Endothelial cell of umbilical vein (primary cell): ENCODE results near the gene FLT3. TPM values are rescaled to one million over a fixed set of nuclear protein-coding genes. Genes with fewer than 3 reads are reported as not detected.

Experiments used
- BruUV-seq: library from RNA; stranded (reverse); fragments of 400-500 nt; replicated peaks from 2 replicates; lab custom pipeline; 2021; lab: Mats Ljungman, UMichigan
- CTCF ChIA-PET: fragments of 300-600, 350-600 bp; sonication (Branson Sonifier 250); formaldehyde crosslinking; loops from one replicate; lab custom pipeline; 2021; ENCODE audit warnings: antibody characterized with exemption, inconsistent platforms; lab: Charles Lee
- POLR2A ChIA-PET: fragments of 300-600, 350-600 bp; sonication (Branson Sonifier 250); formaldehyde crosslinking; loops from one replicate; lab custom pipeline; 2021; ENCODE audit warnings: antibody characterized with exemption, inconsistent platforms; lab: Charles Lee
- DNase-seq: peaks from one replicate; pipeline ENCODE4 v3.0.0-alpha.2; 2011; ENCODE audit warnings: low read depth, low spot score
- FAIRE-seq: peaks from 2 replicates; lab custom pipeline; 2011; peaks lifted over from hg19 to GRCh38; lab: Jason Lieb, UNC
- H2AFZ ChIP-seq: 2 replicates; pipeline ENCODE4 v1.6.0; 2012; ENCODE audit warnings: low read depth, low read length, control low read depth, inconsistent platforms
- H3K27ac ChIP-seq: 2 replicates; pipeline ENCODE4 v1.5.1; 2011; ENCODE audit warnings: low read depth, mild to moderate bottlenecking, control low read depth, low read length, moderate library complexity; ENCODE audit not compliant: insufficient read depth
- H3K27me3 ChIP-seq, 2 experiments: 2 replicates each; pipeline versions ENCODE4 v1.6.0 to v1.6.1; 2011; ENCODE audit warnings: low read length in 2 of 2, mixed read lengths in 1 of 2; ENCODE audit not compliant: control insufficient read depth in 2 of 2, insufficient read depth in 2 of 2
- H3K36me3 ChIP-seq, 2 experiments: 2 replicates in 1 of 2; 3 replicates in 1 of 2; pipeline ENCODE4 v1.5.1; 2011; ENCODE audit warnings: low read length in 2 of 2, mild to moderate bottlenecking in 1 of 2, moderate library complexity in 1 of 2; ENCODE audit not compliant: control insufficient read depth in 2 of 2, insufficient read depth in 2 of 2; ENCODE audit errors: extremely low read depth in 1 of 2
- H3K4me1 ChIP-seq: 3 replicates; pipeline ENCODE4 v1.5.1; 2011; ENCODE audit warnings: mild to moderate bottlenecking, low read length; ENCODE audit not compliant: control insufficient read depth, insufficient read depth; ENCODE audit errors: extremely low read depth
- H3K4me2 ChIP-seq: 2 replicates; pipeline ENCODE4 v1.6.1; 2011; ENCODE audit warnings: low read length, control low read depth, mixed read lengths; ENCODE audit not compliant: insufficient read depth
- H3K4me3 ChIP-seq, 3 experiments: fragments of 200-600 bp in 1 of 3; sonication (generic), shearing (Covaris generic) in 1 of 3; replicated peaks in 1 of 3; 2 replicates each; pipeline ENCODE4 v1.5.1; 2011 to 2016; ENCODE audit warnings: control low read depth in 3 of 3, low read length in 3 of 3, mild to moderate bottlenecking in 2 of 3, inconsistent platforms in 1 of 3, low read depth in 1 of 3, moderate library complexity in 1 of 3; ENCODE audit not compliant: insufficient read depth in 1 of 3
- H3K79me2 ChIP-seq: 2 replicates; pipeline ENCODE4 v1.6.0; 2012; ENCODE audit warnings: low read length, inconsistent platforms; ENCODE audit not compliant: control insufficient read depth, insufficient read depth
- H3K9ac ChIP-seq: replicated peaks from 2 replicates; pipeline ENCODE3; 2011; ENCODE audit warnings: low read length, control low read depth; ENCODE audit not compliant: insufficient read depth; ENCODE audit errors: extremely low read depth
- H3K9me1 ChIP-seq: replicated peaks from 3 replicates; pipeline ENCODE4 v1.6.0; 2011; ENCODE audit warnings: mild to moderate bottlenecking, low read length; ENCODE audit not compliant: control insufficient read depth, insufficient read depth; ENCODE audit errors: extremely low read depth
- H3K9me3 ChIP-seq: replicated peaks from 2 replicates; pipeline ENCODE4 v1.5.1; 2012; ENCODE audit warnings: low read length, inconsistent platforms; ENCODE audit not compliant: control insufficient read depth, insufficient read depth
- H4K20me1 ChIP-seq: replicated peaks from 2 replicates; pipeline ENCODE3; 2011; ENCODE audit warnings: mild to moderate bottlenecking, low read length; ENCODE audit not compliant: control insufficient read depth, insufficient read depth; ENCODE audit errors: extremely low read depth
- EZH2 ChIP-seq: IDR thresholded peaks from 2 replicates; pipeline ENCODE4 v1.6.1; 2012; ENCODE audit warnings: borderline replicate concordance, low read depth, mild to moderate bottlenecking, moderate library complexity, low read length, inconsistent platforms; ENCODE audit not compliant: severe bottlenecking
- FOS ChIP-seq: IDR thresholded peaks from 2 replicates; pipeline ENCODE4 v1.6.1; 2011; ENCODE audit warnings: mild to moderate bottlenecking, low read length, moderate library complexity, borderline replicate concordance; ENCODE audit not compliant: insufficient read depth
- GATA2 ChIP-seq: IDR thresholded peaks from 2 replicates; pipeline ENCODE4 v1.7.0; 2011; ENCODE audit warnings: low read depth, mild to moderate bottlenecking, moderate library complexity, mixed read lengths, low read length; ENCODE audit not compliant: insufficient read length, insufficient read depth
- JUN ChIP-seq: IDR thresholded peaks from 2 replicates; pipeline ENCODE4 v1.6.1; 2011; ENCODE audit warnings: borderline replicate concordance, low read depth; ENCODE audit not compliant: insufficient read length, insufficient read depth
- MYC ChIP-seq: IDR thresholded peaks from one replicate; pipeline ENCODE4 v1.6.1; 2011; ENCODE audit warnings: mild to moderate bottlenecking, low read depth, low read length
- POLR2AphosphoS5 ChIP-seq: IDR thresholded peaks from 2 replicates; pipeline ENCODE4 v1.6.1; 2012; ENCODE audit warnings: low read depth, mild to moderate bottlenecking, control low read depth, low read length, moderate library complexity; ENCODE audit not compliant: insufficient read depth
- dilution Hi-C: fragments of 300-500 bp; cut with MboI; formaldehyde crosslinking; loops from one replicate; pipeline ENCODE4 v1.15.0; 2019; ENCODE audit warnings: low sequenced_read_pairs; ENCODE audit not compliant: extremely low pct_ligation_motif_present
- intact Hi-C: fragments of 100-400 bp; cut with micrococcal nuclease; formaldehyde crosslinking; loops from one replicate; pipeline ENCODE4 v1.10.0; 2022
- polyA plus RNA-seq, 4 experiments: library from polyadenylated mRNA; depleted of rRNA in 3 of 4; stranded (reverse) in 3 of 4; unstranded in 1 of 4; fragments of >200 nt; gene quantifications; 2 replicates each; pipeline versions ENCODE4 v1.2.1 to v1.2.3, GENCODE V29; 2011 to 2012; ENCODE audit warnings: missing spikeins in 1 of 4
- total RNA-seq: library from RNA; stranded (reverse); gene quantifications from 2 replicates; pipeline ENCODE4 v1.2.3, GENCODE V29; 2021

Gene FLT3
- total and polyA plus RNA-seq, 2 donors (not counting 3 experiments of a cell fraction or from before 2014, with no cell fraction given), result 0.03 TPM; not detected in 1

- no TSS peak for BruUV-seq
- Histone ChIP-seq H3K9ac (no peak within 1 kb of the TSS), H3K4me2 (no peak within 1 kb of the TSS), H3K4me3 (no peak within 1 kb of the TSS), H3K36me3 (no peaks in the 10 kb centered on the region), H2AFZ (no peak within 1 kb of the TSS), H3K4me1 (no peaks in the 10 kb centered on the region), H3K9me3 (no peaks in the 10 kb centered on the region), H3K27me3 (peaks cover 89 to 99% of the 10 kb centered on the region in 2 experiments), H4K20me1 (no peaks in the 10 kb centered on the region), H3K9me1 (no peaks in the 10 kb centered on the region), H3K27ac (no peak within 1 kb of the TSS), H3K79me2 (no peaks in the 10 kb centered on the region)
- CTCF ChIA-PET, result interaction anchor here (0.8 to 1.1 kb wide), 2 partner anchors 12 to 143 kb away, joined by 3 read pairs; no protein-coding TSS in a partner anchor
- FAIRE-seq (no peak), DNase-seq (no peak)
- POLR2A ChIA-PET, result no interaction called here
- TF ChIP-seq EZH2 (peak; percentile 74), POLR2AphosphoS5 (no peak), FOS (no peak), MYC (no peak)
- dilution Hi-C loops, result no loop called here
- intact Hi-C loops, result no loop called here
Measured at GRCh38 chr13:27969082-27969865, 131.1 kb downstream of the FLT3 start, which contains the start of gene CDX2. CDX2 (minus strand) TSS chr13:27969315; CDS start chr13:27969006, 309 bp downstream.

- Histone ChIP-seq H3K4me2 (no peak overlapping the region), H3K27me3 (peaks cover 87 to 99% of the 10 kb centered on the region in 2 experiments), H3K9me1 (no peaks in the 10 kb centered on the region), H3K4me3 (no peak overlapping the region), H4K20me1 (no peaks in the 10 kb centered on the region), H3K79me2 (no peaks in the 10 kb centered on the region), H3K4me1 (no peaks in the 10 kb centered on the region), H2AFZ (no peak overlapping the region), H3K36me3 (no peaks in the 10 kb centered on the region), H3K27ac (no peak overlapping the region), H3K9me3 (no peaks in the 10 kb centered on the region), H3K9ac (no peak overlapping the region)
- FAIRE-seq (no peak), DNase-seq (no peak)
- ChIA-PET POLR2A (no interaction called here), CTCF (interaction anchor here (0.9 to 1.3 kb wide), 3 partner anchors 16 to 606 kb away, joined by 3 to 5 read pairs (median 4); no protein-coding TSS in a partner anchor)
- intact Hi-C loops, result no loop called here
- TF ChIP-seq EZH2, result peak; percentile 71
- no peak for TF ChIP-seq GATA2
- no peak for TF ChIP-seq JUN
- dilution Hi-C loops, result no loop called here
- no TSS peak for BruUV-seq
Measured at GRCh38 chr13:27968316-27969081, 131.9 kb downstream of the FLT3 start.
